Nephron (organoid): ENCODE data around the gene CREB5.

Source experiments
- H3K27ac Mint-ChIP-seq, 3 experiments: 2 replicates each; pipeline ENCODE4 v1.8.0; 2020; ENCODE audit warnings: mixed read lengths in 3 of 3, mild to moderate bottlenecking in 2 of 3, moderate library complexity in 1 of 3
- H3K27me3 Mint-ChIP-seq: 2 replicates; pipeline ENCODE4 v1.8.0; 2021; ENCODE audit warnings: low read depth, mild to moderate bottlenecking, moderate library complexity, mixed read lengths
- H3K36me3 Mint-ChIP-seq: 2 replicates; pipeline ENCODE4 v1.8.0; 2020; ENCODE audit warnings: low read depth, mixed read lengths
- H3K4me1 Mint-ChIP-seq: 2 replicates; pipeline ENCODE4 v1.8.0; 2020; ENCODE audit warnings: mixed read lengths
- H3K4me3 Mint-ChIP-seq, 3 experiments: 2 replicates each; pipeline ENCODE4 v1.8.0; 2020; ENCODE audit warnings: mild to moderate bottlenecking in 3 of 3, mixed read lengths in 3 of 3, moderate library complexity in 2 of 3
- H3K9me3 Mint-ChIP-seq: 2 replicates; pipeline ENCODE4 v1.8.0; 2020; ENCODE audit warnings: mixed read lengths
- CTCF ChIP-seq, 3 experiments: fragments of 200-600 bp; sonication (generic); IDR thresholded peaks; one replicate each; pipeline ENCODE4 v1.5.0; 2021; ENCODE audit warnings: antibody characterized with exemption in 3 of 3; ENCODE audit not compliant: unreplicated experiment in 3 of 3

The CREB5 gene

DNA sequence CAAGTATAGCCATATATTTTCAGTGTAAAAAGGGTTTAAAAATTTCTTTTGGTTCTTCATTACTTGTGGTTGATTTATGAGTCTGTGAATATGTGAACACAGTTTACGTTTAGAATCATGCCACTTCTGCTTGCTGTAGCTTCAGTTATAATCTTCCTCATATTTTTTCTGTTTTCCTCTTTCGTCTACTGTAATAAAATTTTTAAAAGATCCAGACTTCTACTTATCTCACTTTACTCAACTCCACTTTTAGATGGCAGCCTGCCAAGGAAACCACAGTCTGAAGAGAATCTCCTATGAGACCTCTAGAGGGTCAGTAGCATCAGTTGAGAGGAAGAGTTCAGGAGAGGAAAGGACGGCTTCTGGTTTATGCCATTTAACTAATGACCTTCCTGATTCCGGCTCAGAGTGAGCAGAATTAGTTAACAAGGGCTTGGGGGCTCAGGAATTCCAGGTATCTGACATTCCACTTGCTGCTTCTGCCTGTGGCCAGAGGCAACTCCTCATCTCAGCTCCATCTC, 21.4 kb downstream of the CREB5 start:
- H3K36me3 Mint-ChIP-seq, result no peaks in the 10 kb centered on the region
- H3K9me3 Mint-ChIP-seq, result no peaks in the 10 kb centered on the region
- peaks cover 11% of the 10 kb centered on the region for H3K4me1 Mint-ChIP-seq
- H3K27me3 Mint-ChIP-seq, result peaks cover 5% of the 10 kb centered on the region
- peak overlapping the region in 1 of 3 experiments; percentile 29 for H3K4me3 Mint-ChIP-seq
- TF ChIP-seq CTCF (IDR thresholded peaks at IDR 0.05; ENCODE audit: unreplicated experiment in 3 of 3), result no peak
- H3K27ac Mint-ChIP-seq, result peak overlapping the region; percentile 17 to 57 (median 39)

- H3K4me1 Mint-ChIP-seq, result peaks cover 11% of the 10 kb centered on the region
- H3K27me3 Mint-ChIP-seq, result peaks cover 3% of the 10 kb centered on the region
- no peaks in the 10 kb centered on the region for H3K36me3 Mint-ChIP-seq
- no peak for TF ChIP-seq CTCF (IDR thresholded peaks at IDR 0.05; ENCODE audit: unreplicated experiment in 3 of 3)
- H3K9me3 Mint-ChIP-seq, result no peaks in the 10 kb centered on the region
- H3K27ac Mint-ChIP-seq, result no peak overlapping the region
- no peak overlapping the region for H3K4me3 Mint-ChIP-seq
Measured at GRCh38 chr7:28434510-28434909, 22.2 kb downstream of the CREB5 start.

DNA sequence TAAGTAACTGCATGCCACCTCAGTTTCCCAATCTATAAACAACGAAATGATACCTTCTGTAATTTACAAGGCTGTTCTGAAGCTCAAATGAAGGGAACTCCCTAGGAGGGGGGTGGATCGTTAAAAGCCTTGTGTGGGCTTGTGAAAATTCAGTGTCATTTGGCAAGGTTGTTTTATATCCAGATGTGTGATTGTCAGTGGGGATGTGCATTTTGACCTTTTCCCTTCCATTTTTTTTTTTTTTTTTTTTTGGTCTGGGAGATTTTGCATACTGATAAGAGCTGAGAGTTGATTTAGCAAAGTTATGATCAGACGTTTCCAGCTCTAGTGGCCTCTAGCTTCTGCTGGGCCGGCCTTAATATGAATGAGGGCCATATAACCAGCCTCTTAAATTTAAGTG, 22.8 kb downstream of the CREB5 start:
- Mint-ChIP-seq H3K27me3 (no peaks in the 10 kb centered on the region), H3K36me3 (no peaks in the 10 kb centered on the region), H3K4me3 (no peak overlapping the region), H3K4me1 (peaks cover 11% of the 10 kb centered on the region), H3K9me3 (no peaks in the 10 kb centered on the region), H3K27ac (peak overlapping the region in 1 of 3 experiments; percentile 4)
- no peak for TF ChIP-seq CTCF (IDR thresholded peaks at IDR 0.05; ENCODE audit: unreplicated experiment in 3 of 3)

GRCh38 chr7:28435732-28436378, 23.5 kb downstream of the CREB5 start:
- no peaks in the 10 kb centered on the region for H3K27me3 Mint-ChIP-seq
- H3K4me1 Mint-ChIP-seq, result peaks cover 11% of the 10 kb centered on the region
- no peaks in the 10 kb centered on the region for H3K9me3 Mint-ChIP-seq
- no peak overlapping the region for H3K4me3 Mint-ChIP-seq
- no peaks in the 10 kb centered on the region for H3K36me3 Mint-ChIP-seq
- TF ChIP-seq CTCF (IDR thresholded peaks at IDR 0.05; ENCODE audit: unreplicated experiment in 3 of 3), result no peak
- peak overlapping the region in 2 of 3 experiments; percentile 12 to 47 for H3K27ac Mint-ChIP-seq

GRCh38 chr7:28440055-28440601, 27.8 kb downstream of the CREB5 start:
- Mint-ChIP-seq H3K27ac (no peak overlapping the region), H3K36me3 (peaks cover 20% of the 10 kb centered on the region), H3K9me3 (peaks cover 14% of the 10 kb centered on the region), H3K4me1 (no peaks in the 10 kb centered on the region), H3K27me3 (no peaks in the 10 kb centered on the region), H3K4me3 (no peak overlapping the region)
- TF ChIP-seq CTCF (IDR thresholded peaks at IDR 0.05; ENCODE audit: unreplicated experiment in 3 of 3), result no peak
